WTC11 (cell line): Measurements from ENCODE around the gene SYK. TPM values are rescaled to one million over a fixed set of nuclear protein-coding genes. Genes with fewer than 3 reads are reported as not detected.

ENCODE experiments used
- ATAC-seq: fragments of 200-7000 bp; cut with Tn5 transposase; 2 replicates; pipeline ENCODE4 v1.10.0; 2021; ENCODE audit warnings: mild to moderate bottlenecking, moderate library complexity
- CTCF ChIA-PET: fragments of 300-600 bp; sonication (Branson Sonifier 250); formaldehyde crosslinking; loops from one replicate; lab custom pipeline; 2021; ENCODE audit warnings: antibody characterized with exemption; lab: Charles Lee
- POLR2A ChIA-PET: fragments of 350-600 bp; sonication (Branson Sonifier 250); formaldehyde crosslinking; loops from one replicate; lab custom pipeline; 2021; ENCODE audit warnings: antibody characterized with exemption; lab: Charles Lee
- DNase-seq: peaks from one replicate; pipeline ENCODE4 v3.0.0; 2021; ENCODE audit warnings: low spot score
- H3K27ac Mint-ChIP-seq: 2 replicates; pipeline ENCODE4 v1.8.0; 2021; ENCODE audit warnings: mixed read lengths
- H3K27me3 Mint-ChIP-seq: 2 replicates; pipeline ENCODE4 v1.8.0; 2021; ENCODE audit warnings: low read depth, mild to moderate bottlenecking, moderate library complexity, mixed read lengths
- H3K36me3 Mint-ChIP-seq: 2 replicates; pipeline ENCODE4 v1.8.0; 2021; ENCODE audit warnings: mixed read lengths
- H3K4me1 Mint-ChIP-seq: 2 replicates; pipeline ENCODE4 v1.8.0; 2022; ENCODE audit warnings: mixed read lengths
- H3K4me3 Mint-ChIP-seq: 2 replicates; pipeline ENCODE4 v1.8.0; 2021; ENCODE audit warnings: mild to moderate bottlenecking, moderate library complexity, mixed read lengths
- H3K9me3 Mint-ChIP-seq: 2 replicates; pipeline ENCODE4 v1.8.0; 2021; ENCODE audit warnings: mixed read lengths
- FOXJ3 ChIP-seq: sonication (generic); formaldehyde crosslinking; IDR thresholded peaks from 2 replicates; pipeline ENCODE4 v1.9.0; 2021; ENCODE audit warnings: missing genetic modification reagents, mild to moderate bottlenecking, borderline replicate concordance
- FOXK1 ChIP-seq: sonication (generic); formaldehyde crosslinking; IDR thresholded peaks from 2 replicates; pipeline ENCODE4 v1.8.0; 2022; ENCODE audit warnings: mild to moderate bottlenecking, moderate library complexity, missing genetic modification reagents
- FOXP1 ChIP-seq: sonication (generic); formaldehyde crosslinking; IDR thresholded peaks from 2 replicates; pipeline ENCODE4 v1.8.0; 2022; ENCODE audit warnings: missing genetic modification reagents, mild to moderate bottlenecking, moderate library complexity, borderline replicate concordance
- JUN ChIP-seq: sonication (generic); formaldehyde crosslinking; IDR thresholded peaks from 2 replicates; pipeline ENCODE4 v1.8.0; 2023; ENCODE audit warnings: mild to moderate bottlenecking, missing genetic modification reagents
- MYBL2 ChIP-seq: sonication (generic); formaldehyde crosslinking; IDR thresholded peaks from 2 replicates; pipeline ENCODE4 v1.8.1; 2023; ENCODE audit warnings: mild to moderate bottlenecking, moderate library complexity, missing genetic modification reagents
- NR3C1 ChIP-seq: sonication (generic); formaldehyde crosslinking; conservative IDR thresholded peaks from 2 replicates; pipeline ENCODE4 v1.8.1; 2023; ENCODE audit warnings: low read depth, mild to moderate bottlenecking, missing genetic modification reagents
- SMAD3 ChIP-seq: sonication (generic); formaldehyde crosslinking; IDR thresholded peaks from 2 replicates; pipeline ENCODE4 v1.8.0; 2022; ENCODE audit warnings: missing genetic modification reagents, mild to moderate bottlenecking, borderline replicate concordance
- SMAD4 ChIP-seq: sonication (generic); formaldehyde crosslinking; IDR thresholded peaks from 2 replicates; pipeline ENCODE4 v1.8.0; 2022; ENCODE audit warnings: mild to moderate bottlenecking, missing genetic modification reagents
- SOX15 ChIP-seq: fragments of 250-450 bp; sonication (Bioruptor Pico); IDR thresholded peaks from 2 replicates; pipeline ENCODE4 v1.9.0; 2021; ENCODE audit warnings: mild to moderate bottlenecking
- TEAD4 ChIP-seq: sonication (generic); formaldehyde crosslinking; IDR thresholded peaks from 2 replicates; pipeline ENCODE4 v1.8.0; 2022; ENCODE audit warnings: mild to moderate bottlenecking, missing genetic modification reagents
- TP53 ChIP-seq: sonication (generic); formaldehyde crosslinking; IDR thresholded peaks from 2 replicates; pipeline ENCODE4 v1.8.1; 2023; ENCODE audit warnings: mild to moderate bottlenecking, missing genetic modification reagents
- ZNF138 ChIP-seq: sonication (generic); formaldehyde crosslinking; conservative IDR thresholded peaks from 2 replicates; pipeline ENCODE4 v1.8.1; 2022; ENCODE audit warnings: mild to moderate bottlenecking, moderate library complexity, missing genetic modification reagents
- total RNA-seq: library from RNA; stranded (reverse); gene quantifications from 3 replicates; pipeline ENCODE4 v1.2.3, GENCODE V29; 2021
- TF ChIP-seq, protein P1 (sequence below): fragments of 250-450 bp; sonication (Bioruptor Pico); IDR thresholded peaks from 2 replicates; pipeline ENCODE4 v1.9.0; 2021; ENCODE audit warnings: mild to moderate bottlenecking
- TF ChIP-seq, protein P2 (sequence below): fragments of 250-450 bp; sonication (Bioruptor Pico); IDR thresholded peaks from 2 replicates; pipeline ENCODE4 v1.8.0; 2021; ENCODE audit warnings: mild to moderate bottlenecking
- TF ChIP-seq, protein P3 (sequence below): sonication (generic); formaldehyde crosslinking; IDR thresholded peaks from 2 replicates; pipeline ENCODE4 v1.8.1; 2022; ENCODE audit warnings: low read depth, missing genetic modification reagents, borderline replicate concordance
- TF ChIP-seq, protein P4 (sequence below): sonication (generic); formaldehyde crosslinking; IDR thresholded peaks from 2 replicates; pipeline ENCODE4 v1.8.1; 2022; ENCODE audit warnings: missing genetic modification reagents, borderline replicate concordance
- TF ChIP-seq, protein P5 (sequence below): sonication (generic); formaldehyde crosslinking; IDR thresholded peaks from 2 replicates; pipeline ENCODE4 v1.8.1; 2023; ENCODE audit warnings: mild to moderate bottlenecking, moderate library complexity, missing genetic modification reagents

SYK gene
- total RNA-seq, 1 experiment from 2014 or later = 7.4 TPM

DNA sequence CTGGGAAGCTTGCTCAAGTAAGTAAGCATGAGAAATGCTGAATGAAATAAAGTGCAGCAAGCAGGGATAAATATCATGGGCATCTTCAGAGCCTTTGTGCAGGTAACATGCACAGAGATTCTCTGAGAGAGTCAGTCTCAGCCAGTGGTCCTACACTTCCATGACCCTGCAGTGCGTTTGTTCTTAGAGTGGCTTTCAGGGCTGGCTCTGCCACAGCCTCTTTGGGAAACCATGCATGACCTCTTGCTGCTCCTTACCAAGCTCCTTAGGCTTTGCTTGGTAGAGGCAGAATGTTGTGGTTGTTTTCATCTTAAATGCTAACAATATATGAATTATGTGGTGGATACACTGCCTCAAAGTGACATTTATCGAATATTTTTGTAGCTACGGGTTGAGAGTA, 5.4 kb downstream of the SYK start (continued):
- TF ChIP-seq NR3C1 (CRISPR knock-in tag) = no peak

DNA sequence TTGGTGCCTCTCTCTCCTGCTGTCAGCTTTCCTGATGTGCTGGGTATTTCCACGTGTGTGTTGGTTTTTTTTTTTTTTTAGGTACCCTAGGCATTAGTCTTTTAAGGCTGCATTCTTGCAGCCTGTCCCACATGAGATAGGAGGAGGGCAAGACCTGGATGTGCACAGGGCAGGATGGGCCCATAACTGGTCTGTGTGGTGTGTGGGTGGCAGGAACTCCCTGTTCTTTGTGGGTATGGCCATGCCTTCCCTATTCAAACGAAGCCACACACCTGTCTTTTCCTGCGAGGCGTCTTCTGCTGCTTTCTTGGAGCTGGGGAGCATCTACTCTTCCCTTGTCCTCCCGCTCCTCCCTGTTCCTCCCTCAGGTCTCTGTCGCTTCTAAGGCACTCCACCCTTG, 6.8 kb downstream of the SYK start:
- TF ChIP-seq, protein P1, sequence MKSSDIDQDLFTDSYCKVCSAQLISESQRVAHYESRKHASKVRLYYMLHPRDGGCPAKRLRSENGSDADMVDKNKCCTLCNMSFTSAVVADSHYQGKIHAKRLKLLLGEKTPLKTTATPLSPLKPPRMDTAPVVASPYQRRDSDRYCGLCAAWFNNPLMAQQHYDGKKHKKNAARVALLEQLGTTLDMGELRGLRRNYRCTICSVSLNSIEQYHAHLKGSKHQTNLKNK (CRISPR knock-in tag) = no peak
- TF ChIP-seq, protein P2, sequence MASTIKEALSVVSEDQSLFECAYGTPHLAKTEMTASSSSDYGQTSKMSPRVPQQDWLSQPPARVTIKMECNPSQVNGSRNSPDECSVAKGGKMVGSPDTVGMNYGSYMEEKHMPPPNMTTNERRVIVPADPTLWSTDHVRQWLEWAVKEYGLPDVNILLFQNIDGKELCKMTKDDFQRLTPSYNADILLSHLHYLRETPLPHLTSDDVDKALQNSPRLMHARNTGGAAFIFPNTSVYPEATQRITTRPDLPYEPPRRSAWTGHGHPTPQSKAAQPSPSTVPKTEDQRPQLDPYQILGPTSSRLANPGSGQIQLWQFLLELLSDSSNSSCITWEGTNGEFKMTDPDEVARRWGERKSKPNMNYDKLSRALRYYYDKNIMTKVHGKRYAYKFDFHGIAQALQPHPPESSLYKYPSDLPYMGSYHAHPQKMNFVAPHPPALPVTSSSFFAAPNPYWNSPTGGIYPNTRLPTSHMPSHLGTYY (CRISPR knock-in tag) = no peak
- TF ChIP-seq, all 79 proteins: peak for 0
- H3K27me3 Mint-ChIP-seq = peaks cover 3% of the 10 kb centered on the region; the same call in 1 of the 2 replicates
- peaks cover 15% of the 10 kb centered on the region for H3K4me1 Mint-ChIP-seq
- H3K27ac Mint-ChIP-seq = no peak overlapping the region
- ATAC-seq (no peak), DNase-seq (no peak)
- H3K36me3 Mint-ChIP-seq = no peaks in the 10 kb centered on the region
- H3K9me3 Mint-ChIP-seq = no peaks in the 10 kb centered on the region
- ChIA-PET CTCF (no interaction called here), POLR2A (no interaction called here)
- no peak overlapping the region for H3K4me3 Mint-ChIP-seq

DNA sequence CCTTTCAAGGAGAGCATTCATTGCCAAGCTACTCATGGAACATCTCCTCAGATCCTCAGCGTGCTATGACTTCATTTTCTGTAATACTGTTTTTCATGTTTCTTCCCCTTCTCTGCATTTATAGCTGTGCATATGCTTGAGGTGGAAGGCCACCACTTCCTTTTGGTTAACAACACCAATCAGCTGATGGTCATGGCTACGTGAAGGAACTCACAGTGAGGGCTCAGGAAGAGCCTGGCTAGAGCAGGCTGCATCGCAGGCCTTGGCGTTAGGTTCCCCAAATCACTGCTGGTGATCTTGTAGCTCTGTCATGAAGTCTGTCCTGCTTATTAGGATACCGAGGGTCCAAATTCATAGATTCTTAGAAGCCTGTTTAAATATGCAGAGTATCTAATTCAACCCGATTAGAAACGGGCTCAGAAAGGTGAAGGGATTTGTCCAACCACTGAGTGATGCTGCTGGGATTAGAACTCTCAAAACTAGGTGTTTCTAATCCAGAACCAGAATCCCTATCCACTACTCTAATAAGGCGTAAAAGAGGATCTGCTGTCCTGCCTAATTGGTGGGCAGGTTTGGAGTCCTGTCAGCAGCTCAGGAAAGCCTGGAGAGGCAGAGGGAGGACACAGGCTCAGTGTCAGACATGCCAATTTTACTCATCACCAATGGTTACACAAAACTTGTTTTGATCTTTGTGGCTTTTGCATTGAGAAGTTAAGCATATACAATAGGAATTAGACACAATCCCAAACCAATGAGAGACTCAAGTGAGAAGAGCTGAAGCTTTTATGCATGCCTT, 7.5 kb downstream of the SYK start:
- ChIA-PET POLR2A (interaction anchor here (0.7 kb wide), 1 partner anchor 13 kb away, joined by 3 read pairs; no protein-coding TSS in a partner anchor), CTCF (no interaction called here)
- Mint-ChIP-seq H3K27ac (no peak overlapping the region), H3K27me3 (peaks cover 3% of the 10 kb centered on the region; the same call in 1 of the 2 replicates), H3K36me3 (no peaks in the 10 kb centered on the region), H3K4me1 (peaks cover 15% of the 10 kb centered on the region), H3K4me3 (no peak overlapping the region), H3K9me3 (no peaks in the 10 kb centered on the region)
- DNase-seq = no peak
- TF ChIP-seq MYBL2 (CRISPR knock-in tag) (no peak), SMAD3 (CRISPR knock-in tag) (no peak), FOXK1 (CRISPR knock-in tag) (no peak), JUN (CRISPR knock-in tag) (no peak), FOXP1 (CRISPR knock-in tag) (no peak), ZNF138 (CRISPR knock-in tag) (no peak), TEAD4 (no peak), SMAD4 (CRISPR knock-in tag) (no peak), SOX15 (CRISPR knock-in tag) (no peak), TP53 (CRISPR knock-in tag) (no peak), FOXJ3 (CRISPR knock-in tag) (no peak)
- TF ChIP-seq, protein P3, sequence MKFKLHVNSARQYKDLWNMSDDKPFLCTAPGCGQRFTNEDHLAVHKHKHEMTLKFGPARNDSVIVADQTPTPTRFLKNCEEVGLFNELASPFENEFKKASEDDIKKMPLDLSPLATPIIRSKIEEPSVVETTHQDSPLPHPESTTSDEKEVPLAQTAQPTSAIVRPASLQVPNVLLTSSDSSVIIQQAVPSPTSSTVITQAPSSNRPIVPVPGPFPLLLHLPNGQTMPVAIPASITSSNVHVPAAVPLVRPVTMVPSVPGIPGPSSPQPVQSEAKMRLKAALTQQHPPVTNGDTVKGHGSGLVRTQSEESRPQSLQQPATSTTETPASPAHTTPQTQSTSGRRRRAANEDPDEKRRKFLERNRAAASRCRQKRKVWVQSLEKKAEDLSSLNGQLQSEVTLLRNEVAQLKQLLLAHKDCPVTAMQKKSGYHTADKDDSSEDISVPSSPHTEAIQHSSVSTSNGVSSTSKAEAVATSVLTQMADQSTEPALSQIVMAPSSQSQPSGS = no peak
- TF ChIP-seq, protein P4, sequence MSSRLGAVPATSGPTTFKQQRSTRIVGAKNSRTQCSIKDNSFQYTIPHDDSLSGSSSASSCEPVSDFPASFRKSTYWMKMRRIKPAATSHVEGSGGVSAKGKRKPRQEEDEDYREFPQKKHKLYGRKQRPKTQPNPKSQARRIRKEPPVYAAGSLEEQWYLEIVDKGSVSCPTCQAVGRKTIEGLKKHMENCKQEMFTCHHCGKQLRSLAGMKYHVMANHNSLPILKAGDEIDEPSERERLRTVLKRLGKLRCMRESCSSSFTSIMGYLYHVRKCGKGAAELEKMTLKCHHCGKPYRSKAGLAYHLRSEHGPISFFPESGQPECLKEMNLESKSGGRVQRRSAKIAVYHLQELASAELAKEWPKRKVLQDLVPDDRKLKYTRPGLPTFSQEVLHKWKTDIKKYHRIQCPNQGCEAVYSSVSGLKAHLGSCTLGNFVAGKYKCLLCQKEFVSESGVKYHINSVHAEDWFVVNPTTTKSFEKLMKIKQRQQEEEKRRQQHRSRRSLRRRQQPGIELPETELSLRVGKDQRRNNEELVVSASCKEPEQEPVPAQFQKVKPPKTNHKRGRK (CRISPR knock-in tag) = no peak
- TF ChIP-seq, protein P5, sequence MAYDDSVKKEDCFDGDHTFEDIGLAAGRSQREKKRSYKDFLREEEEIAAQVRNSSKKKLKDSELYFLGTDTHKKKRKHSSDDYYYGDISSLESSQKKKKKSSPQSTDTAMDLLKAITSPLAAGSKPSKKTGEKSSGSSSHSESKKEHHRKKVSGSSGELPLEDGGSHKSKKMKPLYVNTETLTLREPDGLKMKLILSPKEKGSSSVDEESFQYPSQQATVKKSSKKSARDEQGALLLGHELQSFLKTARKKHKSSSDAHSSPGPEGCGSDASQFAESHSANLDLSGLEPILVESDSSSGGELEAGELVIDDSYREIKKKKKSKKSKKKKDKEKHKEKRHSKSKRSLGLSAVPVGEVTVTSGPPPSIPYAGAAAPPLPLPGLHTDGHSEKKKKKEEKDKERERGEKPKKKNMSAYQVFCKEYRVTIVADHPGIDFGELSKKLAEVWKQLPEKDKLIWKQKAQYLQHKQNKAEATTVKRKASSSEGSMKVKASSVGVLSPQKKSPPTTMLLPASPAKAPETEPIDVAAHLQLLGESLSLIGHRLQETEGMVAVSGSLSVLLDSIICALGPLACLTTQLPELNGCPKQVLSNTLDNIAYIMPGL (CRISPR knock-in tag) = no peak
- no peak for ATAC-seq
